IMR-90 (cell line): ENCODE results near the gene NMUR2. TPM values are rescaled to one million over a fixed set of nuclear protein-coding genes. Genes with fewer than 3 reads are reported as not detected.

ENCODE experiments used
- ATAC-seq: fragments of 200-7000 bp; cut with Tn5 transposase; 2 replicates; pipeline ENCODE4 v1.9.1; 2020; ENCODE audit warnings: low read depth, mild to moderate bottlenecking, moderate library complexity
- BruUV-seq: library from RNA; stranded (reverse); fragments of 400-500 nt; replicated peaks from 2 replicates; lab custom pipeline; 2021; lab: Mats Ljungman, UMichigan
- CTCF ChIA-PET: fragments of 300-600 bp; formaldehyde crosslinking; extraction: SDS; loops from one replicate; lab custom pipeline; 2021; ENCODE audit warnings: antibody characterized with exemption; lab: Yijun Ruan, JAX
- POLR2A ChIA-PET: fragments of 300-600 bp; sonication (Branson Sonifier 250); formaldehyde crosslinking; loops from one replicate; lab custom pipeline; 2022; ENCODE audit warnings: antibody characterized with exemption; ENCODE audit not compliant: unreplicated experiment; lab: Charles Lee
- DNase-seq: peaks from one replicate; pipeline ENCODE4 v3.0.0; 2013
- H2AFZ ChIP-seq: replicated peaks from 2 replicates; pipeline ENCODE3; 2013; ENCODE audit warnings: low read length, mild to moderate bottlenecking; ENCODE audit not compliant: poor library complexity
- H2AK5ac ChIP-seq: 2 replicates; pipeline ENCODE4 v1.6.1; 2013; ENCODE audit warnings: low read depth, low read length, inconsistent platforms
- H2AK9ac ChIP-seq: replicated peaks from 2 replicates; pipeline ENCODE3; 2013; ENCODE audit warnings: mild to moderate bottlenecking, low read depth, low read length, moderate library complexity; ENCODE audit not compliant: poor library complexity
- H2BK120ac ChIP-seq: 2 replicates; pipeline ENCODE4 v1.6.1; 2013; ENCODE audit warnings: low read depth, low read length, inconsistent platforms
- H2BK15ac ChIP-seq: 3 replicates; pipeline ENCODE4 v1.6.1; 2013; ENCODE audit warnings: low read depth, low read length, inconsistent platforms
- H2BK20ac ChIP-seq: 2 replicates; pipeline ENCODE4 v1.6.1; 2013; ENCODE audit warnings: low read depth, mild to moderate bottlenecking, inconsistent platforms, low read length, moderate library complexity
- H2BK5ac ChIP-seq: 2 replicates; pipeline ENCODE4 v1.6.1; 2013; ENCODE audit warnings: mild to moderate bottlenecking, low read depth, low read length, inconsistent platforms; ENCODE audit not compliant: poor library complexity, severe bottlenecking
- H3K14ac ChIP-seq: replicated peaks from 2 replicates; pipeline ENCODE4 v1.6.1; 2013; ENCODE audit warnings: low read depth, low read length, inconsistent platforms
- H3K18ac ChIP-seq: 2 replicates; pipeline ENCODE4 v1.6.1; 2013; ENCODE audit warnings: low read depth, low read length, control low read depth
- H3K23ac ChIP-seq: 2 replicates; pipeline ENCODE4 v1.6.1; 2013; ENCODE audit warnings: low read depth, low read length, inconsistent platforms
- H3K27ac ChIP-seq: 2 replicates; pipeline ENCODE4 v1.5.1; 2013; ENCODE audit warnings: mild to moderate bottlenecking, control low read depth, low read length; ENCODE audit not compliant: insufficient read depth
- H3K27me3 ChIP-seq: 2 replicates; pipeline ENCODE4 v1.6.1; 2013; ENCODE audit warnings: low read length; ENCODE audit not compliant: control insufficient read depth, insufficient read depth
- H3K36me3 ChIP-seq: 2 replicates; pipeline ENCODE4 v1.6.1; 2013; ENCODE audit warnings: low read length, mixed read lengths; ENCODE audit not compliant: control insufficient read depth, insufficient read depth
- H3K4ac ChIP-seq: 2 replicates; pipeline ENCODE4 v1.6.1; 2013; ENCODE audit warnings: low read depth, low read length, inconsistent platforms
- H3K4me1 ChIP-seq: 2 replicates; pipeline ENCODE4 v1.6.1; 2013; ENCODE audit warnings: low read length, mixed read lengths; ENCODE audit not compliant: control insufficient read depth, insufficient read depth
- H3K4me2 ChIP-seq: 2 replicates; pipeline ENCODE4 v1.6.1; 2013; ENCODE audit warnings: low read depth, mild to moderate bottlenecking, control low read depth, low read length, moderate library complexity
- H3K4me3 ChIP-seq: 2 replicates; pipeline ENCODE4 v1.5.1; 2013; ENCODE audit warnings: low read depth, mild to moderate bottlenecking, control low read depth, low read length, moderate library complexity; ENCODE audit not compliant: insufficient read depth
- H3K56ac ChIP-seq: 2 replicates; pipeline ENCODE4 v1.6.1; 2013; ENCODE audit warnings: low read length, inconsistent platforms; ENCODE audit not compliant: insufficient read depth; ENCODE audit errors: extremely low read depth
- H3K79me1 ChIP-seq, 2 experiments: 2 replicates each; pipeline ENCODE4 v1.6.1; 2013; ENCODE audit warnings: low read length in 2 of 2, inconsistent platforms in 1 of 2, low read depth in 1 of 2
- H3K9ac ChIP-seq: 2 replicates; pipeline ENCODE4 v1.6.1; 2013; ENCODE audit warnings: low read depth, low read length, control low read depth
- H3K9me1 ChIP-seq: 2 replicates; pipeline ENCODE4 v1.6.1; 2013; ENCODE audit warnings: low read length, inconsistent platforms; ENCODE audit not compliant: insufficient read depth
- H3K9me3 ChIP-seq: 2 replicates; pipeline ENCODE4 v1.6.1; 2013; ENCODE audit warnings: low read length; ENCODE audit not compliant: control insufficient read depth, insufficient read depth
- H4K20me1 ChIP-seq: 2 replicates; pipeline ENCODE4 v1.6.1; 2013; ENCODE audit warnings: low read length, inconsistent platforms; ENCODE audit not compliant: insufficient read depth
- H4K5ac ChIP-seq: 2 replicates; pipeline ENCODE4 v1.6.1; 2013; ENCODE audit warnings: mild to moderate bottlenecking, low read depth, low read length, control low read depth
- H4K8ac ChIP-seq, 2 experiments: 2 replicates each; pipeline ENCODE4 v1.6.1; 2013; ENCODE audit warnings: low read depth in 2 of 2, low read length in 2 of 2, control low read depth in 1 of 2, inconsistent platforms in 1 of 2
- H4K91ac ChIP-seq: 2 replicates; pipeline ENCODE4 v1.6.1; 2013; ENCODE audit warnings: low read depth, low read length, inconsistent platforms; ENCODE audit not compliant: insufficient read depth
- CTCF ChIP-seq: conservative IDR thresholded peaks from 2 replicates; pipeline ENCODE4 v1.5.1; 2012; ENCODE audit warnings: mild to moderate bottlenecking, low read depth, low read length, improper control_type of control experiment
- FOS ChIP-seq: fragments of 150-350 bp; IDR thresholded peaks from 2 replicates; pipeline ENCODE4 v1.6.1; 2016; ENCODE audit warnings: low read depth, low read length
- MXI1 ChIP-seq: IDR thresholded peaks from 2 replicates; pipeline ENCODE4 v1.6.1; 2012; ENCODE audit warnings: low read depth, mild to moderate bottlenecking, low read length, moderate library complexity, borderline replicate concordance
- RAD21 ChIP-seq: IDR thresholded peaks from 2 replicates; pipeline ENCODE4 v1.6.1; 2012; ENCODE audit warnings: low read length, improper control_type of control experiment
- RCOR1 ChIP-seq: IDR thresholded peaks from 2 replicates; pipeline ENCODE4 v1.6.1; 2012; ENCODE audit warnings: mild to moderate bottlenecking, low read length, improper control_type of control experiment; ENCODE audit not compliant: insufficient replicate concordance
- SMC3 ChIP-seq: fragments of 150-350 bp; IDR thresholded peaks from 2 replicates; pipeline ENCODE4 v1.6.1; 2016; ENCODE audit warnings: low read depth, mild to moderate bottlenecking, antibody characterized with exemption, low read length, moderate library complexity
- WGBS, 2 experiments: methylation state at CpG; one replicate each; pipeline versions ENCODE4 v1.1.5 to v1.1.7; 2013; ENCODE audit warnings: missing lambda C conversion rate in 2 of 2; ENCODE audit not compliant: insufficient read length in 1 of 2; ENCODE audit errors: extremely low coverage in 2 of 2; 5-methylcytosine and 5-hydroxymethylcytosine counted together
- dilution Hi-C: fragments of 300-500 bp; cut with HindIII; formaldehyde crosslinking; loops from one replicate; pipeline ENCODE4 v1.14.3; 2018; ENCODE audit warnings: low sequenced_read_pairs; ENCODE audit not compliant: unreplicated experiment
- in situ Hi-C: fragments of 300-500 bp; cut with MboI; formaldehyde crosslinking; loops from 3 replicates; pipeline ENCODE4 v1.14.3; 2019; ENCODE audit warnings: low sequenced_read_pairs, inconsistent platforms, mixed read lengths
- intact Hi-C: fragments of 100-400 bp; cut with micrococcal nuclease; formaldehyde crosslinking; loops from 2 replicates; pipeline ENCODE4 v1.10.0; 2022
- polyA plus RNA-seq, 3 experiments: library from polyadenylated mRNA; depleted of rRNA; stranded (reverse); fragments of >200 nt; gene quantifications; 2 replicates each; pipeline ENCODE4 v1.2.3, GENCODE V29; 2012; ENCODE audit warnings: low replicate concordance in 1 of 3
- total RNA-seq: library from RNA; depleted of rRNA; stranded (reverse); fragments of >200 nt; gene quantifications from 2 replicates; pipeline ENCODE4 v1.2.3, GENCODE V29; 2012
- TF ChIP-seq, protein P1 (sequence below): fragments of 150-350 bp; IDR thresholded peaks from 2 replicates; pipeline ENCODE4 v1.6.1; 2017; ENCODE audit warnings: mild to moderate bottlenecking, antibody characterized with exemption, low read length, low read depth

The NMUR2 gene
- total and polyA plus RNA-seq, 2 of the 4 experiments (the other 2 are of a cell fraction), result not detected

DNA sequence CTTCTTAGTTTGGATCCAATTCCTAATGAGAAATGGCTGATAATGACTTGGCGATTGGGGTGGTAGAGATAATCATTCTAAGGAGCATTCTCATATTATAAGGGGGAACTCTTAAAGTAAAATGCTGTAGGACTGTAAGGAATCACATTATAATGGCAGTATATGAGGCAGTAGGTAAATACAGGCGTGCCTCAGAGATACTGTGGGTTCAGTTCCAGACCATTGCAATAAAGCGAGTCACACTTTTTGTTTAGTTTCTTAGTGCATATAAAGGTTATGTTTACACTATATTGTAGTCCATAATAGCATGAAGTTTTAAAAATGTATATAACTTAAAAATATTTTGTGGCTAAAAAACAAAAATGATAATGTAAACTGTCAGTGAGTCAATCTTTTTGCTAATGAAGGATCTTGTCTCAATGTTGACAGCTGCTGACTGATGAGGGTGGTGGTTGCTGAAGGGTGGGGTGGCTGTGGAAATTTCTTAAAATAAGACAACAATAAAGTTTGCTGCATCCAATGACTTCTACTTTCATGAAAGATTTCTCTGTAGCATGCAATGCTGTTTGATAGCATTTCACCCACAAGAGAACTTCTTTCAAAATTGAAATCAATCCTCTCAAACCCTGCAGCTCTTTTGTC is 15.8 kb downstream of the NMUR2 start:
- Histone ChIP-seq H3K27ac (no peak overlapping the region), H3K4ac (no peak overlapping the region), H3K4me2 (no peak overlapping the region), H3K56ac (no peak overlapping the region), H2BK5ac (no peak overlapping the region), H3K79me1 (no peaks in the 10 kb centered on the region), H3K23ac (no peak overlapping the region), H2AK5ac (no peak overlapping the region), H3K4me1 (no peaks in the 10 kb centered on the region), H3K9me3 (peaks cover 5% of the 10 kb centered on the region), H4K8ac (no peak overlapping the region), H2BK20ac (no peak overlapping the region), H3K36me3 (no peaks in the 10 kb centered on the region), H2AFZ (no peak overlapping the region), H2BK120ac (no peak overlapping the region), H2AK9ac (no peak overlapping the region), H3K9ac (no peak overlapping the region), H2BK15ac (no peak overlapping the region), H3K9me1 (no peaks in the 10 kb centered on the region), H4K91ac (no peak overlapping the region), H3K27me3 (no peaks in the 10 kb centered on the region), H4K20me1 (no peaks in the 10 kb centered on the region), H4K5ac (no peak overlapping the region), H3K14ac (no peak overlapping the region), H3K18ac (no peak overlapping the region), H3K4me3 (no peak overlapping the region)
- TF ChIP-seq RAD21, result no peak
- TF ChIP-seq CTCF, result no peak
- no peak for TF ChIP-seq RCOR1
- TF ChIP-seq SMC3, result no peak
- TF ChIP-seq MXI1, result no peak
- TF ChIP-seq, protein P1, sequence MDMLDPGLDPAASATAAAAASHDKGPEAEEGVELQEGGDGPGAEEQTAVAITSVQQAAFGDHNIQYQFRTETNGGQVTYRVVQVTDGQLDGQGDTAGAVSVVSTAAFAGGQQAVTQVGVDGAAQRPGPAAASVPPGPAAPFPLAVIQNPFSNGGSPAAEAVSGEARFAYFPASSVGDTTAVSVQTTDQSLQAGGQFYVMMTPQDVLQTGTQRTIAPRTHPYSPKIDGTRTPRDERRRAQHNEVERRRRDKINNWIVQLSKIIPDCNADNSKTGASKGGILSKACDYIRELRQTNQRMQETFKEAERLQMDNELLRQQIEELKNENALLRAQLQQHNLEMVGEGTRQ, result no peak
- no peak for TF ChIP-seq FOS
- ChIA-PET POLR2A (no interaction called here), CTCF (no interaction called here)
- in situ Hi-C loops, result no loop called here
- no peak for ATAC-seq
- no TSS peak for BruUV-seq
- dilution Hi-C loops, result no loop called here
- DNase-seq, result peak; percentile 8
- no CpG with 5 or more reads among the region's 3 CpGs for WGBS, 2 experiments
- intact Hi-C loops, result no loop called here
